OCI-LY7 (cell line): ENCODE measurements around the gene SLCO4C1. TPM values are rescaled to one million over a fixed set of nuclear protein-coding genes. Genes with fewer than 3 reads are reported as not detected.

Experiments used
- BruUV-seq: library from RNA; stranded (reverse); fragments of 400-500 nt; replicated peaks from 2 replicates; lab custom pipeline; 2021; lab: Mats Ljungman, UMichigan
- CTCF ChIA-PET: fragments of 300-600 bp; sonication (Branson Sonifier 250); formaldehyde crosslinking; loops from one replicate; lab custom pipeline; 2022; ENCODE audit warnings: antibody characterized with exemption; ENCODE audit not compliant: unreplicated experiment; lab: Charles Lee
- POLR2A ChIA-PET: fragments of 300-600 bp; sonication (Branson Sonifier 250); formaldehyde crosslinking; loops from one replicate; lab custom pipeline; 2022; ENCODE audit warnings: antibody characterized with exemption; lab: Charles Lee
- DNase-seq: peaks from one replicate; pipeline ENCODE4 v3.0.0-alpha.2; 2015; ENCODE audit warnings: low spot score
- H2AFZ ChIP-seq: fragments of 200-600 bp; sonication (generic), shearing (Covaris generic); 2 replicates; pipeline ENCODE4 v1.6.1; 2014; ENCODE audit warnings: mild to moderate bottlenecking, antibody characterized with exemption, low read length, moderate library complexity
- H3K27ac ChIP-seq: fragments of 200-600 bp; sonication (generic); 2 replicates; pipeline ENCODE4 v1.5.1; 2014; ENCODE audit warnings: mixed run types, low read depth, mild to moderate bottlenecking, moderate library complexity, low read length, inconsistent platforms; ENCODE audit not compliant: poor library complexity, severe bottlenecking
- H3K36me3 ChIP-seq: fragments of 200-600 bp; sonication (generic); 2 replicates; pipeline ENCODE4 v1.6.1; 2014; ENCODE audit warnings: mild to moderate bottlenecking, antibody characterized with exemption, low read length, moderate library complexity, mixed read lengths; ENCODE audit not compliant: insufficient read depth
- H3K4me1 ChIP-seq: fragments of 200-600 bp; sonication (generic); 2 replicates; pipeline ENCODE4 v1.5.1; 2014; ENCODE audit warnings: mild to moderate bottlenecking, low read length; ENCODE audit not compliant: insufficient read depth, poor library complexity, severe bottlenecking
- H3K4me2 ChIP-seq: fragments of 200-600 bp; sonication (generic); 2 replicates; pipeline ENCODE4 v1.6.1; 2014; ENCODE audit warnings: mild to moderate bottlenecking, low read length
- H3K4me3 ChIP-seq: fragments of 200-600 bp; sonication (generic); 2 replicates; pipeline ENCODE4 v1.5.1; 2014; ENCODE audit warnings: mild to moderate bottlenecking, low read depth, low read length; ENCODE audit not compliant: poor library complexity, severe bottlenecking
- H3K79me2 ChIP-seq: fragments of 200-600 bp; sonication (generic); 2 replicates; pipeline ENCODE4 v1.6.1; 2016; ENCODE audit warnings: low read depth, mild to moderate bottlenecking, low read length, moderate library complexity, mixed read lengths; ENCODE audit not compliant: insufficient read depth
- H3K9me2 ChIP-seq: fragments of 200-600 bp; sonication (generic); 2 replicates; pipeline ENCODE4 v1.6.1; 2016; ENCODE audit warnings: mild to moderate bottlenecking, low read length, mixed read lengths; ENCODE audit not compliant: insufficient read depth
- H3K9me3 ChIP-seq: fragments of 200-600 bp; sonication (generic); 2 replicates; pipeline ENCODE4 v1.6.1; 2014; ENCODE audit warnings: mild to moderate bottlenecking, mixed run types, low read length, mixed read lengths
- H4K20me1 ChIP-seq: fragments of 200-600 bp; sonication (generic); 2 replicates; pipeline ENCODE4 v1.6.1; 2014; ENCODE audit warnings: mild to moderate bottlenecking, antibody characterized with exemption, low read length, moderate library complexity, mixed read lengths; ENCODE audit not compliant: insufficient read depth
- CTCF ChIP-seq: fragments of 200-600 bp; sonication (generic); conservative IDR thresholded peaks from 2 replicates; pipeline ENCODE4 v1.5.1; 2014; ENCODE audit warnings: mild to moderate bottlenecking, antibody characterized with exemption, low read length, moderate library complexity, mixed read lengths
- EZH2phosphoT487 ChIP-seq: fragments of 200-600 bp; sonication (generic); IDR thresholded peaks from 2 replicates; pipeline ENCODE4 v1.6.1; 2018; ENCODE audit warnings: low read depth, borderline replicate concordance, mild to moderate bottlenecking, mixed run types, antibody characterized with exemption, low read length, moderate library complexity, mixed read lengths
- intact Hi-C: fragments of 100-400 bp; cut with micrococcal nuclease; formaldehyde crosslinking; loops from one replicate; pipeline ENCODE4 v1.10.0; 2022; ENCODE audit not compliant: unreplicated experiment
- total RNA-seq, 2 experiments: library from RNA; depleted of rRNA in 1 of 2; stranded (reverse); fragments of >200 nt in 1 of 2; shearing (Covaris generic) in 1 of 2; gene quantifications; 2 replicates each; pipeline ENCODE4 v1.2.3, GENCODE V29; 2014 to 2022

The SLCO4C1 gene
- total RNA-seq, 2 experiments from 2014 or later = not detected

GRCh38 chr5:102226321-102226720, 69.8 kb downstream of the SLCO4C1 start:
- Histone ChIP-seq H3K36me3 (no peaks in the 10 kb centered on the region), H4K20me1 (no peaks in the 10 kb centered on the region), H3K9me3 (no peaks in the 10 kb centered on the region), H3K9me2 (no peaks in the 10 kb centered on the region), H3K4me3 (no peak overlapping the region), H3K4me2 (no peak overlapping the region), H3K27ac (no peak overlapping the region), H3K79me2 (no peaks in the 10 kb centered on the region), H2AFZ (no peak overlapping the region), H3K4me1 (no peaks in the 10 kb centered on the region)
- ChIA-PET CTCF (no interaction called here), POLR2A (no interaction called here)
- no peak for DNase-seq
- intact Hi-C loops = no loop called here
- no TSS peak for BruUV-seq
- TF ChIP-seq EZH2phosphoT487 (no peak), CTCF (no peak)

GRCh38 chr5:102223542-102224477, 72.3 kb downstream of the SLCO4C1 start:
- POLR2A ChIA-PET = no interaction called here
- peak; percentile 50 for DNase-seq
- no peak overlapping the region for H2AFZ ChIP-seq
- no peaks in the 10 kb centered on the region for H3K79me2 ChIP-seq
- no peak overlapping the region for H3K27ac ChIP-seq
- no peaks in the 10 kb centered on the region for H3K36me3 ChIP-seq
- H3K4me1 ChIP-seq = no peaks in the 10 kb centered on the region
- CTCF ChIA-PET = no interaction called here
- intact Hi-C loops = loop anchor here (5.0 kb wide), 1 partner anchor 282 kb away; no protein-coding TSS in a partner anchor
- no peak overlapping the region for H3K4me2 ChIP-seq
- H4K20me1 ChIP-seq = no peaks in the 10 kb centered on the region
- no peaks in the 10 kb centered on the region for H3K9me3 ChIP-seq
- no TSS peak for BruUV-seq
- TF ChIP-seq EZH2phosphoT487 = no peak
- TF ChIP-seq CTCF = peak; percentile 88
- no peaks in the 10 kb centered on the region for H3K9me2 ChIP-seq
- no peak overlapping the region for H3K4me3 ChIP-seq

GRCh38 chr5:102222772-102223171, 73.3 kb downstream of the SLCO4C1 start:
- H3K4me2 ChIP-seq = no peak overlapping the region
- no peaks in the 10 kb centered on the region for H3K4me1 ChIP-seq
- intact Hi-C loops = loop anchor here (5.0 kb wide), 1 partner anchor 280 kb away; no protein-coding TSS in a partner anchor
- ChIA-PET CTCF (no interaction called here), POLR2A (interaction anchor here (0.7 kb wide), 1 partner anchor 42 kb away, joined by 3 read pairs; no protein-coding TSS in a partner anchor)
- no peaks in the 10 kb centered on the region for H3K9me2 ChIP-seq
- no TSS peak for BruUV-seq
- no peak overlapping the region for H2AFZ ChIP-seq
- no peak overlapping the region for H3K4me3 ChIP-seq
- no peaks in the 10 kb centered on the region for H3K79me2 ChIP-seq
- no peaks in the 10 kb centered on the region for H4K20me1 ChIP-seq
- no peaks in the 10 kb centered on the region for H3K36me3 ChIP-seq
- TF ChIP-seq CTCF = no peak
- no peak for TF ChIP-seq EZH2phosphoT487
- DNase-seq = no peak
- H3K9me3 ChIP-seq = no peaks in the 10 kb centered on the region
- H3K27ac ChIP-seq = no peak overlapping the region
